Ishikawa (cell line): ENCODE measurements around the gene TRIO.

Source experiments
- CREB1 ChIP-seq: IDR thresholded peaks from 2 replicates; pipeline ENCODE4 v1.6.1; 2012; ENCODE audit warnings: low read depth
- EGR1 ChIP-seq: IDR thresholded peaks from 2 replicates; pipeline ENCODE4 v1.6.1; 2012
- EP300 ChIP-seq: IDR thresholded peaks from 2 replicates; pipeline ENCODE4 v1.6.1; 2012; ENCODE audit warnings: borderline replicate concordance
- FOXM1 ChIP-seq: IDR thresholded peaks from 2 replicates; pipeline ENCODE4 v1.6.1; 2012; ENCODE audit warnings: low read depth, borderline replicate concordance
- NFIC ChIP-seq: IDR thresholded peaks from 2 replicates; pipeline ENCODE4 v1.6.1; 2012
- RAD21 ChIP-seq: IDR thresholded peaks from 2 replicates; pipeline ENCODE4 v1.6.1; 2012; ENCODE audit warnings: low read depth
- TAF1 ChIP-seq: IDR thresholded peaks from 2 replicates; pipeline ENCODE4 v1.6.1; 2012; ENCODE audit warnings: low read depth, mild to moderate bottlenecking
- TEAD4 ChIP-seq: IDR thresholded peaks from 2 replicates; pipeline ENCODE4 v1.6.1; 2012
- USF1 ChIP-seq: IDR thresholded peaks from 2 replicates; pipeline ENCODE4 v1.6.1; 2012
- YY1 ChIP-seq: IDR thresholded peaks from 2 replicates; pipeline ENCODE4 v1.6.1; 2012; ENCODE audit warnings: low read depth
- TF ChIP-seq, protein P1 (sequence below): IDR thresholded peaks from 2 replicates; pipeline ENCODE4 v1.6.1; 2012; ENCODE audit warnings: low read depth, mild to moderate bottlenecking
- TF ChIP-seq, protein P2 (sequence below): IDR thresholded peaks from 2 replicates; pipeline ENCODE4 v1.6.1; 2012

GRCh38 chr5:14276380-14276779 lies 133.2 kb downstream of the TRIO start:
- TF ChIP-seq TEAD4 (no peak), YY1 (no peak), TAF1 (no peak), NFIC (no peak), EP300 (no peak), FOXM1 (no peak), RAD21 (no peak), EGR1 (no peak), CREB1 (no peak), USF1 (no peak)
- TF ChIP-seq, protein P1, sequence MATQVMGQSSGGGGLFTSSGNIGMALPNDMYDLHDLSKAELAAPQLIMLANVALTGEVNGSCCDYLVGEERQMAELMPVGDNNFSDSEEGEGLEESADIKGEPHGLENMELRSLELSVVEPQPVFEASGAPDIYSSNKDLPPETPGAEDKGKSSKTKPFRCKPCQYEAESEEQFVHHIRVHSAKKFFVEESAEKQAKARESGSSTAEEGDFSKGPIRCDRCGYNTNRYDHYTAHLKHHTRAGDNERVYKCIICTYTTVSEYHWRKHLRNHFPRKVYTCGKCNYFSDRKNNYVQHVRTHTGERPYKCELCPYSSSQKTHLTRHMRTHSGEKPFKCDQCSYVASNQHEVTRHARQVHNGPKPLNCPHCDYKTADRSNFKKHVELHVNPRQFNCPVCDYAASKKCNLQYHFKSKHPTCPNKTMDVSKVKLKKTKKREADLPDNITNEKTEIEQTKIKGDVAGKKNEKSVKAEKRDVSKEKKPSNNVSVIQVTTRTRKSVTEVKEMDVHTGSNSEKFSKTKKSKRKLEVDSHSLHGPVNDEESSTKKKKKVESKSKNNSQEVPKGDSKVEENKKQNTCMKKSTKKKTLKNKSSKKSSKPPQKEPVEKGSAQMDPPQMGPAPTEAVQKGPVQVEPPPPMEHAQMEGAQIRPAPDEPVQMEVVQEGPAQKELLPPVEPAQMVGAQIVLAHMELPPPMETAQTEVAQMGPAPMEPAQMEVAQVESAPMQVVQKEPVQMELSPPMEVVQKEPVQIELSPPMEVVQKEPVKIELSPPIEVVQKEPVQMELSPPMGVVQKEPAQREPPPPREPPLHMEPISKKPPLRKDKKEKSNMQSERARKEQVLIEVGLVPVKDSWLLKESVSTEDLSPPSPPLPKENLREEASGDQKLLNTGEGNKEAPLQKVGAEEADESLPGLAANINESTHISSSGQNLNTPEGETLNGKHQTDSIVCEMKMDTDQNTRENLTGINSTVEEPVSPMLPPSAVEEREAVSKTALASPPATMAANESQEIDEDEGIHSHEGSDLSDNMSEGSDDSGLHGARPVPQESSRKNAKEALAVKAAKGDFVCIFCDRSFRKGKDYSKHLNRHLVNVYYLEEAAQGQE = no peak
- TF ChIP-seq, protein P2, sequence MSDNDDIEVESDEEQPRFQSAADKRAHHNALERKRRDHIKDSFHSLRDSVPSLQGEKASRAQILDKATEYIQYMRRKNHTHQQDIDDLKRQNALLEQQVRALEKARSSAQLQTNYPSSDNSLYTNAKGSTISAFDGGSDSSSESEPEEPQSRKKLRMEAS = no peak
